Hepatocyte (in vitro differentiated cells): ENCODE data around the gene SH3BGRL2. TPM values are rescaled to one million over a fixed set of nuclear protein-coding genes. Genes with fewer than 3 reads are reported as not detected.
A peak's percentile ranks its signal among the peaks of the same experiment; 100 is the strongest.

Experiments
- DNase-seq: peaks from one replicate; pipeline ENCODE4 v3.0.0-alpha.2; 2016; ENCODE audit warnings: low spot score
- H2AFZ ChIP-seq: fragments of 200-600 bp; sonication (generic); 2 replicates; pipeline ENCODE4 v1.6.0; 2016; ENCODE audit warnings: antibody characterized with exemption, mild to moderate bottlenecking
- H3K27ac ChIP-seq: fragments of 200-600 bp; sonication (generic); 2 replicates; pipeline ENCODE4 v1.5.1; 2016; ENCODE audit warnings: mild to moderate bottlenecking
- H3K27me3 ChIP-seq: fragments of 200-600 bp; sonication (generic); 2 replicates; pipeline ENCODE4 v1.6.1; 2016
- H3K36me3 ChIP-seq: fragments of 200-600 bp; sonication (generic); replicated peaks from 2 replicates; pipeline ENCODE4 v1.5.1; 2016; ENCODE audit warnings: low read depth; ENCODE audit not compliant: insufficient read depth
- H3K4me1 ChIP-seq: fragments of 200-600 bp; sonication (generic); 2 replicates; pipeline ENCODE4 v1.5.1; 2016; ENCODE audit warnings: mild to moderate bottlenecking, moderate library complexity; ENCODE audit not compliant: insufficient read depth
- H3K4me2 ChIP-seq: fragments of 200-600 bp; sonication (generic); 2 replicates; pipeline ENCODE4 v1.6.0; 2016
- H3K4me3 ChIP-seq: fragments of 200-600 bp; sonication (generic); 2 replicates; pipeline ENCODE4 v1.5.1; 2016; ENCODE audit warnings: mild to moderate bottlenecking
- H3K79me2 ChIP-seq: fragments of 200-600 bp; sonication (generic); 2 replicates; pipeline ENCODE4 v1.6.0; 2017; ENCODE audit warnings: mild to moderate bottlenecking
- H3K9me2 ChIP-seq: fragments of 200-600 bp; sonication (generic); replicated peaks from 2 replicates; pipeline ENCODE4 v1.6.0; 2017; ENCODE audit warnings: mild to moderate bottlenecking; ENCODE audit not compliant: insufficient read depth
- H3K9me3 ChIP-seq: fragments of 200-600 bp; sonication (generic); 2 replicates; pipeline ENCODE4 v1.5.1; 2016; ENCODE audit warnings: low read depth, mild to moderate bottlenecking
- H4K20me1 ChIP-seq: fragments of 200-600 bp; sonication (generic); 2 replicates; pipeline ENCODE4 v1.6.0; 2016; ENCODE audit warnings: mild to moderate bottlenecking; ENCODE audit not compliant: insufficient read depth, poor library complexity, severe bottlenecking
- EZH2 ChIP-seq: fragments of 200-600 bp; sonication (generic); IDR thresholded peaks from 2 replicates; pipeline ENCODE4 v1.6.1; 2016; ENCODE audit warnings: antibody characterized with exemption, mild to moderate bottlenecking, borderline replicate concordance
- EZH2phosphoT487 ChIP-seq: fragments of 200-600 bp; sonication (generic); IDR thresholded peaks from one replicate; pipeline ENCODE4 v1.6.1; 2018; ENCODE audit warnings: antibody characterized with exemption, mild to moderate bottlenecking, low read depth, moderate library complexity; ENCODE audit not compliant: unreplicated experiment, severe bottlenecking
- WGBS: methylation state at CpG from one replicate; pipeline ENCODE4 v1.1.6; 2016; ENCODE audit warnings: low lambda C conversion rate; ENCODE audit errors: missing lambda C conversion rate; 5-methylcytosine and 5-hydroxymethylcytosine counted together
- polyA plus RNA-seq: library from polyadenylated mRNA; unstranded; fragments of >200 nt; fragmentation: Nextera tagmentation; extraction: Ambion mirVana; gene quantifications from 2 replicates; pipeline ENCODE4 v1.2.1, GENCODE V29; 2016
- total RNA-seq: library from RNA; depleted of rRNA; stranded (reverse); fragments of >200 nt; gene quantifications from 2 replicates; pipeline ENCODE4 v1.2.3, GENCODE V29; 2014
- TF ChIP-seq, protein P1 (sequence below): fragments of 200-600 bp; sonication (generic); IDR thresholded peaks from 2 replicates; pipeline ENCODE4 v1.5.1; 2016; ENCODE audit warnings: antibody characterized with exemption, mild to moderate bottlenecking; ENCODE audit not compliant: poor library complexity

The SH3BGRL2 gene
- total and polyA plus RNA-seq, 2 experiments from 2014 or later: 24.1 to 71.4 TPM

DNA sequence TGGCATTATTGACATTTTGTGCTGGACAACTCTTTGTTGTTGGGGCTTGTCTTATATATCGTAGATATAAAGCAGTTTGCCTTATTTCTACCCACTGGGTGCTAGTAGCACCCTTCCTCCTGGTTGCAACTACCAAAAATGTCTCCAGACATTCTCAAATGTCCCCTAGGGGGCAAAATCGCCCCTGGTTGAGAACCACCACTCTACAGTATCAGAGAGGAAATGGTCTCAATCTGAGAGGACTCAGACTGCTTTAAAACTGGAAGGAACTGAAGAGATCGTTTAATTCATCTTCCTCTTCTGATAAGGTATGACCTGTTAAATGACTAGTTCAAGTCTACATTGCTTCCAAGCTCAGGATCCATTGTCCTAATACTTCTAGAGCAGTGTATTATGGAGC, 14.9 kb downstream of the SH3BGRL2 start:
- DNase-seq: no peak
- Histone ChIP-seq H3K79me2 (peaks cover 93% of the 10 kb centered on the region), H3K4me3 (no peak overlapping the region), H3K36me3 (no peaks in the 10 kb centered on the region), H3K4me2 (no peak overlapping the region), H2AFZ (no peak overlapping the region), H3K9me3 (no peaks in the 10 kb centered on the region), H3K27ac (no peak overlapping the region), H3K27me3 (no peaks in the 10 kb centered on the region), H4K20me1 (no peaks in the 10 kb centered on the region), H3K4me1 (peaks cover 12% of the 10 kb centered on the region), H3K9me2 (no peaks in the 10 kb centered on the region)
- 52% methylated on average over 3 of the region's 3 CpGs for WGBS
- TF ChIP-seq EZH2phosphoT487 (no peak), EZH2 (no peak)
- TF ChIP-seq, protein P1, sequence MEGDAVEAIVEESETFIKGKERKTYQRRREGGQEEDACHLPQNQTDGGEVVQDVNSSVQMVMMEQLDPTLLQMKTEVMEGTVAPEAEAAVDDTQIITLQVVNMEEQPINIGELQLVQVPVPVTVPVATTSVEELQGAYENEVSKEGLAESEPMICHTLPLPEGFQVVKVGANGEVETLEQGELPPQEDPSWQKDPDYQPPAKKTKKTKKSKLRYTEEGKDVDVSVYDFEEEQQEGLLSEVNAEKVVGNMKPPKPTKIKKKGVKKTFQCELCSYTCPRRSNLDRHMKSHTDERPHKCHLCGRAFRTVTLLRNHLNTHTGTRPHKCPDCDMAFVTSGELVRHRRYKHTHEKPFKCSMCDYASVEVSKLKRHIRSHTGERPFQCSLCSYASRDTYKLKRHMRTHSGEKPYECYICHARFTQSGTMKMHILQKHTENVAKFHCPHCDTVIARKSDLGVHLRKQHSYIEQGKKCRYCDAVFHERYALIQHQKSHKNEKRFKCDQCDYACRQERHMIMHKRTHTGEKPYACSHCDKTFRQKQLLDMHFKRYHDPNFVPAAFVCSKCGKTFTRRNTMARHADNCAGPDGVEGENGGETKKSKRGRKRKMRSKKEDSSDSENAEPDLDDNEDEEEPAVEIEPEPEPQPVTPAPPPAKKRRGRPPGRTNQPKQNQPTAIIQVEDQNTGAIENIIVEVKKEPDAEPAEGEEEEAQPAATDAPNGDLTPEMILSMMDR: no peak

DNA sequence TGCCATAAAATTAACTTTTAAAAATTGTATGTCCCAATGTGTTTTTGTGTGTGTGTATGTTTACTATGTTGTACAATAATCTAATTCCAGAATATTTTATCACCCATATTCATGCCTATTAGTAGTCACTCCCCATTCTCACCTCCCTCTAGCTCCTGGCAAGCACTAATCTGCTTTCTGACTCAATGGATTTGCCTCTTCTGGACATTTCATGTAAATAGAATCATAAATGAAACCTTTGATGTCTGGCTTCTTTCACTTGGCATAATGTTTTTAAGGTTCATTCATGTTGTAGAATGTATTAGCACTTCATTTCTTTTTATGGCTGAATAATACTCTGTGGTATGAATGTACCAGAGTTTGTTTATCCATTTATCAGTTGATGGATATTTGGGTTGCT, 15.4 kb downstream of the SH3BGRL2 start:
- H3K79me2 ChIP-seq: peaks cover 93% of the 10 kb centered on the region
- peaks cover 12% of the 10 kb centered on the region for H3K4me1 ChIP-seq
- H3K27ac ChIP-seq: no peak overlapping the region
- H2AFZ ChIP-seq: no peak overlapping the region
- no peaks in the 10 kb centered on the region for H3K9me2 ChIP-seq
- no peak for DNase-seq
- H3K36me3 ChIP-seq: no peaks in the 10 kb centered on the region
- H3K27me3 ChIP-seq: no peaks in the 10 kb centered on the region
- H3K4me2 ChIP-seq: no peak overlapping the region
- TF ChIP-seq, protein P1: no peak
- TF ChIP-seq EZH2 (no peak), EZH2phosphoT487 (no peak)
- H3K4me3 ChIP-seq: no peak overlapping the region
- no peaks in the 10 kb centered on the region for H4K20me1 ChIP-seq
- H3K9me3 ChIP-seq: no peaks in the 10 kb centered on the region

DNA sequence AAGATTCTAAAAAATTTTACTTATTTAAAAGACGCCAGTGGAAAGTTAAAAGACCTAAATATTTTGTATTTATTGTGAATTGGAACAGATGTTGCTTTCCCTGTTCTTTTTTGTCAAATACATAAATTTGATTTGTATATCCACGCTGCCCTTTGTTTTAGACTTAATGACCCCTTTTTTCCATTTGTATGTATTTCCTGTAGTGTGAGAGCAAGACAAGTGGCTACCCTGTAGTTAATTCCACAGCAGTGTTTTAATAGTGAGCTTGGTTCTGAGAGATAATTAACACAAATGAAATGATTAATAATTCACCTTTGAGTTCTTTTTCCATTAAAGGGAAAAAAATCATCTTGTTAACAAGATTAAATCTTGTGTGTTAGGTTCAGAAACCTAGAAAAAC, 16.6 kb downstream of the SH3BGRL2 start:
- no peak overlapping the region for H2AFZ ChIP-seq
- peaks cover 93% of the 10 kb centered on the region for H3K79me2 ChIP-seq
- no peak overlapping the region for H3K27ac ChIP-seq
- peaks cover 12% of the 10 kb centered on the region for H3K4me1 ChIP-seq
- 97% methylated on average over 2 of the region's 2 CpGs for WGBS
- peaks cover 5% of the 10 kb centered on the region for H4K20me1 ChIP-seq
- no peaks in the 10 kb centered on the region for H3K9me2 ChIP-seq
- DNase-seq: no peak
- TF ChIP-seq, protein P1: no peak
- no peak for TF ChIP-seq EZH2phosphoT487
- TF ChIP-seq EZH2: no peak
- H3K4me3 ChIP-seq: no peak overlapping the region
- no peaks in the 10 kb centered on the region for H3K36me3 ChIP-seq
- no peaks in the 10 kb centered on the region for H3K27me3 ChIP-seq
- no peaks in the 10 kb centered on the region for H3K9me3 ChIP-seq
- H3K4me2 ChIP-seq: no peak overlapping the region

DNA sequence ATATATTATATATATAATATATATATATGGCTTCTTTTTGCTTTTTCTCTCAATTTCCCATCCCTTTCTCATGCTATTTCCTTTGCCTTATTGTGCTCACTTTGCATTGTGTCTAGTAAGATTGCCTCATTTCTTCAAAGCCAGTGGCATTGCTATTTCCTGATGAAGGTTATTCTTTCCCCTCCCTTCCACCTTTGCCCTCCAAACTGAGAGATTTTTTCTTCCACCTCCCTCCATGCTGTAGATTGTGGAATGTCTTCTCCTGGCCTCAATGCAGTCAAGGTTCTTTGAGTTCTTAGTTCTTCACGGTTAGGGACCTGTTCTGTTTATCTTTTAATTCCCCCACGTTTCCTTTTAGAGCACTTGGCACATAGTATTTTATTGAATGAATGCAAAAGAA, 17.2 kb downstream of the SH3BGRL2 start:
- 46% methylated on average over 2 of the region's 2 CpGs for WGBS
- DNase-seq: no peak
- Histone ChIP-seq H3K4me1 (peaks cover 12% of the 10 kb centered on the region), H3K36me3 (no peaks in the 10 kb centered on the region), H3K9me3 (no peaks in the 10 kb centered on the region), H3K79me2 (peaks cover 93% of the 10 kb centered on the region), H3K9me2 (no peaks in the 10 kb centered on the region), H3K27me3 (no peaks in the 10 kb centered on the region), H4K20me1 (peaks cover 5% of the 10 kb centered on the region), H2AFZ (no peak overlapping the region), H3K27ac (peak overlapping the region; percentile 22), H3K4me2 (no peak overlapping the region), H3K4me3 (no peak overlapping the region)
- TF ChIP-seq EZH2: no peak
- TF ChIP-seq, protein P1: no peak
